ENCODE data around the gene MPP4.

DNA sequence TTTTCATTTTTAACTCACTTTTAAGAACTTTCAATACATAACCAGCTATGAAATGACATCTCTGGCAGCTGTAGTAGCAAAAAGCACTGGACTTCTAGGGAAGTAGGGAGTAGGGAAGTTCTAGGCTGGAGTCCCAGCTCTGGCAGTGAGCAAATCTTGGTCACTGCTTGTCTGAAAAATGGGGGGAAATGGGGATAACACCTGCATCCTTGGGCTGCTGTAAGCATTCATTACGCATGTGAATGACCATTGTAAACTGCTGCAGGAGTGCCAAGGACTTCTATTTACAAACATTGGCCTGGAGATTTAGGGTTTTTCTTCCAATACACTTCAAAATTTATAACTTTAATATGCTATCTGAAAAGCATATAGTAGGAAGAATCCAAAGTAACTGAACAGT is 972 bp upstream of the MPP4 start:
- no peak for TF ChIP-seq POLR2AphosphoS5 (IDR thresholded peaks at IDR 0.05; ENCODE audit: low read depth, low read length)
- TF ChIP-seq, protein P1, sequence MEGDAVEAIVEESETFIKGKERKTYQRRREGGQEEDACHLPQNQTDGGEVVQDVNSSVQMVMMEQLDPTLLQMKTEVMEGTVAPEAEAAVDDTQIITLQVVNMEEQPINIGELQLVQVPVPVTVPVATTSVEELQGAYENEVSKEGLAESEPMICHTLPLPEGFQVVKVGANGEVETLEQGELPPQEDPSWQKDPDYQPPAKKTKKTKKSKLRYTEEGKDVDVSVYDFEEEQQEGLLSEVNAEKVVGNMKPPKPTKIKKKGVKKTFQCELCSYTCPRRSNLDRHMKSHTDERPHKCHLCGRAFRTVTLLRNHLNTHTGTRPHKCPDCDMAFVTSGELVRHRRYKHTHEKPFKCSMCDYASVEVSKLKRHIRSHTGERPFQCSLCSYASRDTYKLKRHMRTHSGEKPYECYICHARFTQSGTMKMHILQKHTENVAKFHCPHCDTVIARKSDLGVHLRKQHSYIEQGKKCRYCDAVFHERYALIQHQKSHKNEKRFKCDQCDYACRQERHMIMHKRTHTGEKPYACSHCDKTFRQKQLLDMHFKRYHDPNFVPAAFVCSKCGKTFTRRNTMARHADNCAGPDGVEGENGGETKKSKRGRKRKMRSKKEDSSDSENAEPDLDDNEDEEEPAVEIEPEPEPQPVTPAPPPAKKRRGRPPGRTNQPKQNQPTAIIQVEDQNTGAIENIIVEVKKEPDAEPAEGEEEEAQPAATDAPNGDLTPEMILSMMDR (IDR thresholded peaks at IDR 0.05): no peak
- TF ChIP-seq, protein P2, sequence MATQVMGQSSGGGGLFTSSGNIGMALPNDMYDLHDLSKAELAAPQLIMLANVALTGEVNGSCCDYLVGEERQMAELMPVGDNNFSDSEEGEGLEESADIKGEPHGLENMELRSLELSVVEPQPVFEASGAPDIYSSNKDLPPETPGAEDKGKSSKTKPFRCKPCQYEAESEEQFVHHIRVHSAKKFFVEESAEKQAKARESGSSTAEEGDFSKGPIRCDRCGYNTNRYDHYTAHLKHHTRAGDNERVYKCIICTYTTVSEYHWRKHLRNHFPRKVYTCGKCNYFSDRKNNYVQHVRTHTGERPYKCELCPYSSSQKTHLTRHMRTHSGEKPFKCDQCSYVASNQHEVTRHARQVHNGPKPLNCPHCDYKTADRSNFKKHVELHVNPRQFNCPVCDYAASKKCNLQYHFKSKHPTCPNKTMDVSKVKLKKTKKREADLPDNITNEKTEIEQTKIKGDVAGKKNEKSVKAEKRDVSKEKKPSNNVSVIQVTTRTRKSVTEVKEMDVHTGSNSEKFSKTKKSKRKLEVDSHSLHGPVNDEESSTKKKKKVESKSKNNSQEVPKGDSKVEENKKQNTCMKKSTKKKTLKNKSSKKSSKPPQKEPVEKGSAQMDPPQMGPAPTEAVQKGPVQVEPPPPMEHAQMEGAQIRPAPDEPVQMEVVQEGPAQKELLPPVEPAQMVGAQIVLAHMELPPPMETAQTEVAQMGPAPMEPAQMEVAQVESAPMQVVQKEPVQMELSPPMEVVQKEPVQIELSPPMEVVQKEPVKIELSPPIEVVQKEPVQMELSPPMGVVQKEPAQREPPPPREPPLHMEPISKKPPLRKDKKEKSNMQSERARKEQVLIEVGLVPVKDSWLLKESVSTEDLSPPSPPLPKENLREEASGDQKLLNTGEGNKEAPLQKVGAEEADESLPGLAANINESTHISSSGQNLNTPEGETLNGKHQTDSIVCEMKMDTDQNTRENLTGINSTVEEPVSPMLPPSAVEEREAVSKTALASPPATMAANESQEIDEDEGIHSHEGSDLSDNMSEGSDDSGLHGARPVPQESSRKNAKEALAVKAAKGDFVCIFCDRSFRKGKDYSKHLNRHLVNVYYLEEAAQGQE (IDR thresholded peaks at IDR 0.05; ENCODE audit: insufficient read depth in 1 of 2, low read depth in 2 of 2, low read length in 1 of 2): no peak
